KG1 (cell line): Measurements from ENCODE around the gene NPFF.

Experiments
- DNase-seq: peaks from one replicate; lab custom pipeline; 2025; lab: John Stamatoyannopoulos, UW

NPFF gene

DNA sequence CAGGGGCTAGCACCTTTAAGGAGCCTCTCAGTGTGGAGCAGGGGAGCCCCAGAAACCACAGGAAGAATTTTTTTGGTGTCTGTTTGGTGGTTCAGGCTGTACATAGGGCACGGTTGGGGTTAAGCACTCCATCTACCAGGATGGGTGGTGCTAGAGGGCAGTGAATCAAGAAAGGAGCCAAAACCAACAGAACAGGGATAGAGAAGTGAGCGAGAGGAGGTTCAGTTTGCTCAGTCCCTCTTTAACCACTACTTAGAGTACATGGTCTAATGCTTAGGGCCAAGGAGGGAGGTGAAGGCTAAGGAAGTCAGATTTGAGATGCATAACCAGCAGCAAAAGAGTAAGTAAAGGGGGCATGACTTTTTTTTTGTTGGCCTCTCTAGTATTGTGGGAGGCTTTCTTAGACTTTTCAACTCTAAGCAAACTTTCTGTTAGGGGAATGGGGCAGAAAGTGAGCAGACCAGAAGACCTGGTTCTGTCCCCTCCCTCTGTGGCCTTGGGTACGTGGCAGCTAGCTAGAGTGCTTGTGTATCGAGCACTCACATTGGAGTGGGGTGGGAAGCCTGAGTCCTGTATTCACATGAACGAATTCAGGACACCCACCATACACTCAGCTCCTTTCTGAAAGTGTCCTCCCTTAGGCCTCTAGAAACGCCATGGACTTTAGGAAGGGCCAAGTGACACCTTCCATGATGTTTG, 6.6 kb upstream of the NPFF start:
- DNase-seq = no peak

DNA sequence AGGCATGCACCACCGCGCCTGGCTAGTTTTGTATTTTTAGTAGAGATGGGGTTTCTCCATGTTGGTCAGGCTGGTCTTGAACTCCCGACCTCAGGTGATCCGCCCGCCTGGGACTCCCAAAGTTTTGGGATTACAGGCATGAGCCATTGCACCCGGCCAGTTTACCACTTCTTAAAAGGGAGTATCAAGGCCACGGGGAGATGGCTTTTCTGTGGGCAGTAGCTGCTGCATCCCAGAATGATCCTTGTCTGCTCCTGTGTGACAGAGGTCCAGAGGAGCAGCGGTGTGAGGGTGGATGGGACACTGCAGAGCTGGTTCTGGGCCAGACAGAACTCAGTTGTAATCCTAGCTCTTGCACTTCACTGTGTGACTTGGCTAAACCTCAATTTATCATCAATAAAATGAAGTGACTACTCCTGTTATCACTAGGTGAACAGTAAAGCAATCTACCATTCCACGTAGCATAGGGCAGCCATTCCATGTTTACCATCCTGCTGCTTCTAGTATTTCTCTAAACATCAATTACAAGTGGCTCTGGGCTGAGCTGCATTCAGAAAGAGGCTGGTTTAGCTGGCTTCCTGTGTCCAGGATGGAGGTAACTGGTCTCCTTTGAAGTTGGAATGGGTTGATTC, 3.0 kb upstream of the NPFF start:
- no peak for DNase-seq

DNA sequence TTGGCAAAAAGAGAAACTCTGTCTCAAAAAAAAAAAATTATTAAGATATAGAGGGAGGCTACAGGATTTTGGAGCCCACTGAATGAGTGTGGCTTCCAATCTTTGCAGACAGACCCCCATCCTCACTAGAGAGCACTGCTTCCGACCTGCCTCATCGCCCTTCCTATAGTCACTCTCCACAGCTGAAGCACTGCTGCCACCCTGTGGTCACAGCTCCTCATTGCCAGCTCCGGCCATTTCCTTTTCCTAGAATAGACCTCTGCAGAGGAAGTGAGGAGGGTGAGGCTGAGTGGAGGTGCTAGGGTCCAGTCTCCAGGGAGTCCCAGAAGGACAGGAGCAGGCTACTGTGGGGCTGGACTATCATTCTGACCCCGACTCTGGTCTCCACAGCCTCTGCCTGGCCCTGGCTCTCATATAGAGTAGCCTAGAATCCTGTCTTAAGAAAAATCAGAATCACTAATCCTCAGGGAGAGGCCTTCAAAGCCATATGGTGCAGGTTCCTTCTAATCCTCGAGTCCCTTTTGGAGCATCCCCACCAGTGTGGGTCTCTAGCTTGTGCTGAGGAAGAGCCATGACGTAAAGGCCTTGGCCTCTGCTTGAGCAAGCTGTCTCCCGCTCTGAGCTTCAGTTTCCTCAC, 1.4 kb upstream of the NPFF start:
- DNase-seq = peak; percentile 25

DNA sequence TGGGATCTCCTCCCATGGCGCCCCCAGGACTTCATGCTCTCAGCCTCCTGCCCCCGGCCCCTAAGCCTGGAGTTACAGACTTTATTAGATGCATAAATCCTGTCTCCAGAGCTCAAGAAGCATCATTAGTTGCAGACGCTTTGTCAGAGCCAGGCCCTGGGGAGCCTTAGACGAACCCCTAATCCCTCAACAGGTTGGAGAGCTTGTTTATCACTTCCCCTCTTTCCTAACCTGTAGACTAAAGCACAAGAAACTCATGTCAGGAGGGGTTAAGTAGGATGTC, 260 bp upstream of the NPFF start:
- no peak for DNase-seq

DNA sequence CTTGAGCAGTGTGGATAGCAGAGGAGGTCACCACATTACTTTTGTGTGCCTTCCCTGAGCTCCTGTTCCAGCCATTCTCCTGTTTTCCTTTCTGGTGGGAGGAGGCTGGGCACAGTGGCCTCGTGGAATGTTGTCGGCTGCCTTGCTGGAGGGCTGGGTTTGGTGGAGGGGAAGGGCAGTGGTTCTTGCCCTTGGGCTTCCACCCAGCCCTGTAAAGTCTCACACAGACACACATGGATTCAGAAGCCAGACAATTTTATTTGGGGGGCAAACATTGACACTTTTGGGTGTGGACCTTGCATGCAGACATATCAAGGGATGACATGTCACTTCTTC, 866 bp downstream of the NPFF start:
- no peak for DNase-seq

DNA sequence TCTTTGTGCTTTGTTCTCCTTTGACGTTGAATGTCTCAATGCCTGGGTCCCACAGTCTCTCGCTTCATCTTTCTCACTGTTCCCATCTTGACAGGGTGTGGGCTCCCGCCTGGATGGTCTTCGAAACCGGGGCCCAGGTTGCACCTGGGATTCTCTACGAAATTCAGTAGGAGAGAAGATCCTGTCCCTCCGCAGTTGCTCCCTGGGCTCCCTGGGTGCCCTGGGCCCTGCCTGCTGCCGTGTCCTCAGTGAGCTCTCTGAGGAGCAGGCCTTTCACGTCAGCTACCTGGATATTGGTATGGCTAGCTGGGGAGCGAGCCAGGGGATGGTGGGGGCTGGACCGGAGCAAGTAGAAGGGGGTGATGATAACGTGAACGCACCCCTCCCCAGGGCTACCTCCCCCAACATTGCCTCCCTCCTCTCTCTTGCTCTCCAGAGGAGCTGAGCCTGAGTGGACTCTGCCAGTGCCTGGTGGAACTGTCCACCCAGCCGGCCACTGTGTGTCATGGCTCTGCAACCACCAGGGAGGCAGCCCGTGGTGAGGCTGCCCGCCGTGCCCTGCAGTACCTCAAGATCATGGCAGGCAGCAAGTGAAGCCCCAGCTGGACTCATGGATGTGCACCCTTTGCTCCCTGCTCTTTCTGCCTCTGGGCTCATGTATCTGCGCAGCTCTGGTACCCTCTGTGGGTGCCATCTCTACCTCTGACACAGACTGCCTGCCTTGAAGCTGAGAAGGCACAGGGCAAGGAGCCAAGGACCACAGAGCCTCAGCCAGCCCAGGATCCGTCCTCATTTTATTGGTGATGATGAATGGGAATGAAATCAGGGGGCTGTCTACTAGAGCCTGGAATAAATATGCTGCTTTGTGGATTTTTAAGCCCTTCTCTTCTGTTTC, 1.5 kb downstream of the NPFF start:
- DNase-seq = no peak

DNA sequence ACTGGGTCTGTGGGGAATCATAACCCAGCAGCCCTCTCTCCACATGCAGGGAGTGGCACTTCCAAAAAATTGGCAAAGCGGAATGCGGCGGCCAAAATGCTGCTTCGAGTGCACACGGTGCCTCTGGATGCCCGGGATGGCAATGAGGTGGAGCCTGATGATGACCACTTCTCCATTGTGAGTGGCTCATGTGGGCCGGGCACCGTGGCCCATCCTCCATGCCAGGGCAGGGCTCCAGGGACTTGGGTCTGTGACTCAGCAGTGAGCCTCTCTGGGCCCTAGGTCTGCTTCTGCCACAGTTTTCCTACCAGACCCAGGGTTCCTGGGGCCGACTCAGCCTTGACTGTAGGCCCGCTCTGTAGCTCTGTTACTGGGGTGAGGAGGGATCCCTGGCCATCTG, 2.2 kb downstream of the NPFF start:
- DNase-seq = no peak

DNA sequence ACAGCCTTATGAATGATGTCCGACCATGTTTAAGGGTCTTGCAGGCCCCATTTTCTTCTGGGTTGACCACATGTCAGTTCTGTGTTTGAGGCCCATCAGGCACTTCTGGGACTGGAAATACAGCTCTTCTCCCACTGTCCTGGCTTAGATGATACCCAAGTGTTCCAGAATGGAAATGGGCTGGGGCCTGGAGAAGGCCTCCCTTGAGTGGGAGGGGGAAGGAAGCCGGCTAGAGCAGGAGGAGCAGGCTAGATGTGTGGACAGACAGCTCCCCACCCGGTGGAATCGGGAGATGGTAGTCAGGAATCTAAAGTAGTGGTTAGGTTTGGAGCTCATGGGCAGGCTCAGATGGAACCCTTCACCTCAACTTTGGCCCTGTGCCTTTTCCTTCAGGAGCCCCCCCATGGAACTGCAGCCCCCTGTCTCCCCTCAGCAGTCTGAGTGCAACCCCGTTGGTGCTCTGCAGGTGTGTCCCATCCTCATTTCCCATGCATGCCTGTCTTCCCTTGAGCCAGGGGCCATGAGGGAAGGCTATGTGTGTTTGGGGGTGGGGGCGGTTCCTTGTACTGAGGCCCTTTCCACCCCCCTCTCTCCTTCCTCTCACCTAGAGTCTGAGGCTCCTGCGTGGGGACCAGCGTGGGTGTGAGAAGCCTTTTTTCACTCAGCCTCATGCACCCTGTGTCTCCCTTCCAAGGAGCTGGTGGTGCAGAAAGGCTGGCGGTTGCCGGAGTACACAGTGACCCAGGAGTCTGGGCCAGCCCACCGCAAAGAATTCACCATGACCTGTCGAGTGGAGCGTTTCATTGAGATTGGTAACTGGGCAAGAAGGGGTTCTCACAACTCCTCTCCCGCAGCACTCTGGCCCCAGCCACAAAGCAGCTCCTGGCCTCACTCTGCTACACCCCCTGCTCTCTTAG, 3.0 kb downstream of the NPFF start:
- no peak for DNase-seq

DNA sequence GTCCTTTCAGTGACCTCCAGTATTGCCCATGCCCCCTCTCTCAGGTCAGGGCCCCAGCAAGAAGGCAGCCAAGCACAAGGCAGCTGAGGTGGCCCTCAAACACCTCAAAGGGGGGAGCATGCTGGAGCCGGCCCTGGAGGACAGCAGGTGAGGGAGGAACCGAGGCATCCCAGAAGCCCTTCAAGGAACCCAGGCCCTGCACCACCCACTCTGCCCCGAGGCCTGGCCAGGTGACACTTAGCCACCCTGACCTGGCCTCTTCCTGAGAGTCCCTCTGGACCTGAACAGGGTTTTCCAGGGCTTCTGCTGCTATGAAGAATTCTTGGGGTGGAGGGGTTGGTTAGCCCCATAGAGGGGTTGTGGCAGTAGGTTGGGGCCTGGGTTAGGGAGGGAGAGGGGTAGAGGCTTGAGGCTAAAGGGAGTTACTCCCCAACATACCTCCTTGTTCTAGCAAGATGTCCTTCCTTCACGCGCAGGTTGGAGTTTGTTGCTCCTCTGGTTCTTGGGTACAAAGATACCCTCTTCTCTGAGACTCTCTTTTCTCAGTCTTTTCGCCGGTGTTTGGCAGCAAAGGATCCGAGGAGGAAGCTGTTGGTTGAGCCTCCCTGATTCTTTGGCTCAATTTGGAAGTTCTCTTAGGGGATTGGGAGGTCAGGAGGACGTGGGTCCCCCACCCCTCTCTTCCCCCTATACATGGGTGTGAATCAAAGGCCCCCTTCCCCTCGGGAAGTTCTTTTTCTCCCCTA, 4.1 kb downstream of the NPFF start:
- no peak for DNase-seq

DNA sequence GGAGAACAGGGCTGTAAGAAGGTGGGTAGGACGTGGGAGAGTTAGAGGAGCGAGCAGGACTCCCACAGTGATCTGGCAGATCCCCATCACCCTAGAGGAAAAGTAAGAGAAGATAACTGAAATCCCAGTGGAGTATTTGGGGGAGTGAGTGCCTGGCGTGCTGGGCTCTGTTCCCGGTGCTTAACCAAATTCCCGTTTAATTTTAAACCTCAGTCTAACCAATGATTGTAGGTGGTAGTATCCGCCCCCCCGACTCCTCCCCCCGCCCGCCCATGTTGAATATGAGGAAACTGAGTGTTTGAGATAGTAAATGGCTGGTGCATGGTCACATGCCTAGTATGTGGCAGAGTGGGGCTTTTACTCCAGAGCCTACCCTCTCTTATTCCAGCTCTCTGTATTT, 5.0 kb downstream of the NPFF start:
- DNase-seq = no peak

DNA sequence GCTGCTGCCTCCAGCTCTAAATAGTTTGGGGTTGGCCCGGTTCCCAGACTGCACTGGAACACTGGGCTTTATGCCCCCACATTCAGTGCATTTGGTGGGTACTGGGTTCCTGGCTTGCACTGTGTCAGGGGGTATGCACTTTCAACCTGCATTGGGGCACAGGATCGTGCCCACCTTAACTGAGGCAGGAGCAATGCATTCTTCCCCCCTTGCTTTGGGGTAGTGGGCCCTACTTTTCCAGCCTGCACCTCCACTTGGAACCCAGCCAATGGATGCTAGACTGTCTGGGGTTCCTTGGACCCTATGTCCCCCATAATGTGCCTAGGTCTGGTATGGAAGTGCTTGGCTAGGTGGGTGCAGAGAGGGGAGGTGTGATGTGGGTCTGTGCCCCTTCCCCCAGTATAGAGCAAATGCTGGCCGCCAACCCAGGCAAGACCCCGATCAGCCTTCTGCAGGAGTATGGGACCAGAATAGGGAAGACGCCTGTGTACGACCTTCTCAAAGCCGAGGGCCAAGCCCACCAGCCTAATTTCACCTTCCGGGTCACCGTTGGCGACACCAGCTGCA, 5.6 kb downstream of the NPFF start:
- DNase-seq = no peak

DNA sequence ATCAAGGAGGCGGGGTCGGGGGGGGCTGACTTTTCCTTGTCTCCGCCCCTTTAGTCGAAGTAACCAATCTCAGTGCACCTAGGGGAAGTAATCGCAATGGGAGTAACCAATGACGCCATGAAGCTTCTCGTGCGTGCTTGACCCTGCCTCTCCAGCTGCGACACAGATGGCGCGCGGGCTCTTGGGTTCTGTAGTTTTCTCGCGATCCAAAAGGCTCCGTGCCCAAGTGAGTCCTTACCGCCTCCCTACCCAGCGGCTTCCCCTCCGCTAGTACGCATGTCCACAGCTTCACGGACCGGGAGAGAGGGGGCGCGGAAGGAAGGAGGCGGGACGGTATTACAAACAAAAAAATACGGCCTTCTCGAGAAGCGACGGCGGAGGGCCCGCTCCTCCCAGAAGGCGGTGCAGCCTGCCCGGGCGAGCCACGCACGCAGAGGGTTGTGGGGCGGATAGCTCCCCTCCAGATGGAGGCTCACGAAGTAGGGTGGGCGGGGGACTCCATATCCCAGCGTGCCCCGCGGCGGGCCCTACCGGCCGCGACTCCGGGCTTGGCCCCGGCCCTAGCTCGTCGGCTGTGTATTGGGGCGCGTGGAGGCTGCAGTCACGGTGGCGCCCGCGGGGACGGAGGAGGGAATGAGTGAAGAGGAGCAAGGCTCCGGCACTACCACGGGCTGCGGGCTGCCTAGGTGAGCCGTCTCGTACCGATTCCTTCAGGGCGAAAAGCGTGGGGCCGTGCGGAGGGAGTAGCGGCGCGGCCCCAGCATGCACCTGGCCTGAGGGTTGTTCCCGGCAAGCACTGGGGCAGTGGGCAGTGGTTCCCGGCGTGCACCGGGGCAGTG, 6.3 kb downstream of the NPFF start, which contains the start of gene TARBP2:
Gene TARBP2, plus strand, starts transcription at position 508 of the 839 bp plus-strand sequence. Its CDS starts 126 bp downstream, at position 634.
- DNase-seq = peak; percentile 72

DNA sequence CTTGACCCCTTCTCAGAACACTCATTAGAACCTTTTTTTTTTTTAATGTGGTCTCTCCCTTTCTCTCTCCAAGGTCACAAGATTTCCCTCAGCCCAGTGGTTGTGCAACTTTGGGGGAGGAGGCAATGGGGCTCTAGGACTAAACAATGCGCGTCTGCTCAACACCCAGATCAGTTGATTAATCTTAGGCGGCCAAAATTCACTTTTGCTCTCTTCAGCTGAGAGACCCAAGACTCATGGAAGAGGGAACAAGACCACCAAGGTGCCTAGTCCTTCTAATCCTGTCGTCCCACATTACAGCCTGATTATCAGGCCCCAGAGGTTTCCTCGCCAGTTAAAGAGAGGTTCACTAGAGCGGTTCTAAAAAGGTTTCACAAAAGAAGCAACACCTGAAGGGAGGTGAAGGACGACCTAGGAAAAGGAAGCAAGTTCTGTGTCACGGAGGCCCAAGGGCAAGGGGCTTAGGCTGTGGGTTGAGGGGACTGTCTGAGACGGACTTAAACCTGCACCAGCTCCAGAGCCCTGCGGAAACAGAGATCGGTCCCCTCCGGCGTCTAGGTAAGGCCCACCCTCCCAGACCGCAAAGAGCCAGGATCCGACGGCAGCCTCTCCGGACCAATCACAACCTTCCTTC, 7.0 kb downstream of the NPFF start:
- DNase-seq = no peak

DNA sequence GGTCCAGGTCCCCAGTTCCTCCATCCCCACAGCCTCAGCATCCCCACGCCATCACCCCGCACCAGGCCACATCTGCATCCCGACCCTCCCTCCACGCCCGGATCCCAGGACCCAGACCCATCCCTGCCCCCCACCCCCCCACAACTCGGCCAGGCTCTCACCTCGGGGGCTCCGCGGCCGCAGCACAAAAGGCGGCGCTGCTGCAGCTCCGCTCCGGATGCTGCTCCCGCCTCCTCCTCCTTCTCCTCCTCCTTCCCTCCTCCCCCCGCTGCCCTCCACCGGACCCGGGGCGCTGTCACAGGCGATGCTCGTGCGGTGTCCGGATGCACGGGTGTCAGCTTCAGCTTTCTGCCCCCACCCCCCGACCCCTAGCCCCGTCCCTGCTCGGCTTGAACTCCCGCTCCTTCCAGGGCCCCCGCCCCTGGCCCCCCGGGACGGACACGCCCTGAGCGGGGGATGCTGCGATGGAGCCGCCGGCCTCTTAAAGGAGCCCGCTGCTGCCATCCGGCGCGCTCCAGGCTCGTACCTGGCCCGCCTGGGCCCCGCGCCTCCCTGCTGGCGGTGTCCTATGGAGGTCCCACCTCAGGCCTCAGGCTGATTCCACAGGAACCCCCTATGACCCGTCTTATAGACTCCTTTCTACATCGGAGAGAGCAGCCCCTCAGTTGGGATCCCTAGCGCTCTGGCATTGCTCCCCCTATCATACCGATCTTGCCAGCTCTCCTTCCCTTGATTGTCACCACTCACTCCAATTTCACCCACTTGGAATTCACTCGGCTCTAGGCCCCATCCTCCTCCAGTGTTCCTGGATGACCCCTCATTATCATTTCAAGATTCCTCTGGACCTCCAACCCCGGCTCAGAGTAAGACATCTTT, 7.8 kb downstream of the NPFF start, which contains the start of gene MAP3K12:
Gene MAP3K12, minus strand, starts transcription at position 193 of the 876 bp plus-strand sequence. CDS start 12,067 bp downstream, outside the sequence.
- no peak for DNase-seq

DNA sequence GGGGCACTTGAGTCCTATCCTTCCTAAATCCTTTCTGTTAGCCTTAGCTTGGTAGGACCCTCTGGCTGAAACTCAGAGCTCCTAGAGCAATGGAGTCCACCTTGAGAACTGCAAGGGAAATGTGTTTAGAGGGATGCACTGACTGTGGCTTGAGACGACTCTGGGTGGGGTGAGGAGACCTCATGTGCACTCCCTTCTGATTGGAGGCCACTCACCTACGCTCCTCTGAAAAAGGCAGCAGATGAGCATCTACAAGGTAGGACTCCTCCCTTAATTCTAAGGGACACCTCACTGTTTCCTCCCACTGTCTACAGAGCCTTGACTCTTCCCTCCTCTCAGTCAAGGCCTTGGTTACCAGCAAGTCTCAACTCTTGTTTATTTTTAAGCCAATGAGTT, 9.1 kb downstream of the NPFF start:
- DNase-seq = no peak

DNA sequence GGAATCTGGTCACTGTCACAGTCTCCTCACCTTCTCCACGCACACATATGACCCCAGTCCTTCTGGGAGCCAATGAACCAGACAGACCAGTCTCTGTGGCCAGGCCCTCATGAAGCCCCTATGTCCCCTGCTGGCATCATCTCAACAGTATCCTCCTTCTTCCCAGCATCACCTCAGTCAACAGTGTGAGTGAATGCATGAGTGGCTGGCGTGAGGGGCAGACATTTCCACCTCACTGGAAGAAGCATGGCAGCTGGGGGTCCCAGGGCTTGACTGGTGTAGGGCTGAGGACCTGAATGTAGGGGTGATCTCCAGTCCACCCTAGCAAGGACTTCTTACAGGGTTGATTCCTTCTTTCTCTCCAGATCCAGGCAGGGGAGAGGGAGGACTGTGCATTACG, 9.8 kb downstream of the NPFF start:
- no peak for DNase-seq

DNA sequence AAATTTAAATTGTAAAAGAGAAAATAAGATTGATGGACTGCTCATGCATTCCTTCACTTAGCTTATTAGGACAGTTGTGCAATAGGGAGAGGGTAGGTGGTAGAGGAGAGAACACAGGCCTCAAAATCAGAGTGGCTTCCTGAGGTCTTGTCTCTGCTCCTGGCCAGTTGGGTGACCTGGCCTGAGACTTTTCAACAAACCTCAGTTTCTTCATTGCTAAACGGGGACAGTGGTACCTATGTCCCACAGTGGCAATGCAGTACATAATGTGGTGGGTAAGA, 10.6 kb downstream of the NPFF start:
- DNase-seq = no peak
